Naive thymus-derived CD4-positive, alpha-beta T cell (primary cell): Measurements from ENCODE around the gene TNFRSF13B. TPM values are rescaled to one million over a fixed set of nuclear protein-coding genes. Genes with fewer than 3 reads are reported as not detected.
"Not testable (repeated sequence)": the region's sequence is repeated elsewhere in the genome, so short reads cannot be mapped to it uniquely, and the experiment has no call there.

Experiments used
- ATAC-seq: fragments of 150-1000 bp; cut with Tn5 transposase; 2 replicates; pipeline ENCODE4 v1.10.0; 2021; ENCODE audit warnings: mild to moderate bottlenecking, moderate library complexity
- CTCF ChIA-PET: fragments of 350-600 bp; sonication (Branson Sonifier 250); formaldehyde crosslinking; loops from one replicate; lab custom pipeline; 2021; ENCODE audit warnings: antibody characterized with exemption; lab: Charles Lee
- POLR2A ChIA-PET: fragments of 350-600 bp; sonication (Branson Sonifier 250); formaldehyde crosslinking; loops from one replicate; lab custom pipeline; 2021; ENCODE audit warnings: antibody characterized with exemption, inconsistent platforms; lab: Charles Lee
- DNase-seq, 9 donors: peaks; one replicate each; pipeline versions ENCODE4 v3.0.0 to v3.0.0-alpha.2; 2020 to 2022; ENCODE audit warnings: mixed read lengths in 1 of 9
- H3K27ac ChIP-seq: one replicate; pipeline ENCODE4 v1.7.0; 2013; ENCODE audit warnings: mild to moderate bottlenecking, low read depth, low read length, moderate library complexity
- H3K27me3 ChIP-seq, 2 donors: one replicate each; pipeline ENCODE4 v1.7.0; 2013; ENCODE audit warnings: low read length in 2 of 2, mild to moderate bottlenecking in 2 of 2, moderate library complexity in 2 of 2; ENCODE audit not compliant: control insufficient read depth in 2 of 2, insufficient read depth in 2 of 2
- H3K36me3 ChIP-seq, 3 experiments: 1 replicate in 2 of 3; 2 replicates in 1 of 3; pipeline ENCODE4 v1.7.0; 2013; ENCODE audit warnings: low read length in 3 of 3, mild to moderate bottlenecking in 3 of 3, moderate library complexity in 1 of 3; ENCODE audit not compliant: insufficient read depth in 3 of 3, control insufficient read depth in 2 of 3
- H3K4me1 ChIP-seq, 2 donors: one replicate each; pipeline ENCODE4 v1.7.0; 2013; ENCODE audit warnings: low read length in 2 of 2, mild to moderate bottlenecking in 2 of 2, moderate library complexity in 1 of 2; ENCODE audit not compliant: control insufficient read depth in 2 of 2, insufficient read depth in 2 of 2
- H3K4me3 ChIP-seq: 2 replicates; pipeline ENCODE4 v1.7.0; 2013; ENCODE audit warnings: mild to moderate bottlenecking, low read length
- H3K9me3 ChIP-seq, 3 experiments: 1 replicate in 2 of 3; 2 replicates in 1 of 3; pipeline ENCODE4 v1.7.0; 2013; ENCODE audit warnings: low read length in 3 of 3; ENCODE audit not compliant: control insufficient read depth in 2 of 3
- H3K27ac Mint-ChIP-seq, 9 donors: one replicate each; pipeline ENCODE4 v1.8.0; 2020 to 2022; ENCODE audit warnings: mixed read lengths in 9 of 9, mild to moderate bottlenecking in 8 of 9, moderate library complexity in 5 of 9, inconsistent platforms in 2 of 9
- H3K27me3 Mint-ChIP-seq, 5 donors: one replicate each; pipeline ENCODE4 v1.8.0; 2021 to 2022; ENCODE audit warnings: mixed read lengths in 5 of 5, mild to moderate bottlenecking in 1 of 5
- H3K36me3 Mint-ChIP-seq, 5 donors: one replicate each; pipeline ENCODE4 v1.8.0; 2020 to 2022; ENCODE audit warnings: mixed read lengths in 5 of 5, mild to moderate bottlenecking in 3 of 5, inconsistent platforms in 1 of 5
- H3K4me1 Mint-ChIP-seq, 7 donors: one replicate each; pipeline ENCODE4 v1.8.0; 2020 to 2022; ENCODE audit warnings: mixed read lengths in 7 of 7, mild to moderate bottlenecking in 3 of 7, inconsistent platforms in 1 of 7
- H3K4me3 Mint-ChIP-seq, 10 donors: one replicate each; pipeline ENCODE4 v1.8.0; 2020 to 2022; ENCODE audit warnings: mild to moderate bottlenecking in 10 of 10, mixed read lengths in 10 of 10, moderate library complexity in 6 of 10, inconsistent platforms in 2 of 10
- H3K9me3 Mint-ChIP-seq, 11 donors: one replicate each; pipeline ENCODE4 v1.8.0; 2020 to 2022; ENCODE audit warnings: mixed read lengths in 11 of 11, mild to moderate bottlenecking in 4 of 11, inconsistent platforms in 1 of 11, moderate library complexity in 1 of 11
- intact Hi-C, 2 donors: fragments of 100-400 bp; cut with micrococcal nuclease; formaldehyde crosslinking; loops; one replicate each; pipeline ENCODE4 v1.15.1; 2023
- polyA plus RNA-seq, 2 donors: library from polyadenylated mRNA; unstranded; fragments of 300-500 nt; fragmentation: Illumina TruSeq; gene quantifications; one replicate each; pipeline ENCODE4 v1.2.3, GENCODE V29; 2021
- total RNA-seq, 6 experiments: library from RNA in 5 of 6; stranded (reverse) in 5 of 6; gene quantifications; 1 replicate in 5 of 6; 2 replicates in 1 of 6; pipeline ENCODE4 v1.2.3 and lab custom pipeline; 2021 to 2026

TNFRSF13B gene
- total and polyA plus RNA-seq, 7 experiments from 2014 or later: 0.21 to 2.4 (median 1.3) TPM; not detected in 3

DNA sequence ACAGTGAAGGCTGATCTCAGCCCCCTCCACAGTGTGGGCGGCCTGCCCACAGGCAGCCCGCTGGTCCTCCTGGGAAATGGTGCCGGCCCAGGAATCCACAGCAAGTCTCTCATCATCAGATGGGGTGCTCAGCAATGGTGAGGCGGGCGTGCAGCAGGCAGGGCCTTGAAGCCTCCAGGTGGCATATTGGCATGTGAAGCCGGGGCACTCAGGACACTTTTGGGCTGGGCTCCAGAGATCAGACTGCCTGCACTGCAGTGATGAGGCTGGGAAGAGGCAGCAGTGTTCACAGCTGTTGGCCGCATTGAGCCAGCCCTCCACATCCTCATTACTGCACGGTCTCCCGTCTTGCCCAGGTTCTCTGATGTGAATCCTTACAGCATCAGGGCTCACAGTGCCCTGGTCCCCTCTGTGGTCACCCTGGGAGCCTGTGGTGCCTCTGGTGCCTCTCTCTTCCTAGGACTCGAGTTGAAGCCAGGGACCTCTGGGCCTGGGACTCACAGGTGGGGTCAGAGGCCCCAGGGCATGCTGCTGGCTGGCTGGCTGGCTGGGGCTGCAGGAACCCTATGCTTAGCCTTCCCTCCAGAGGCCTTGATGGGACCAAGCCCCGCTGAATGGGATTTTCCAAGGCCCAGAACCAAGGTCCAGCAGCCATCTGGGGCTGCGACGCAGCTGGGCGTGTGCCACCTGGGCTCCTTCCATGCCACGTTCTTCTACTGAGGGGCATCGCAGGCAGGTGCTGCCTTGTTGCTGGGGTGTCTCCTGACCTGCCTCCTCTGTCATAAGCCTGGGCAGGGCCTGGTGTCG lies 48.6 kb downstream of the TNFRSF13B start:
- CTCF ChIA-PET: no interaction called here
- no peak overlapping the region for H3K4me3 Mint-ChIP-seq
- H3K27ac Mint-ChIP-seq: no peak overlapping the region
- no peak for DNase-seq
- H3K4me3 ChIP-seq: no peak overlapping the region
- no peaks in the 10 kb centered on the region for H3K9me3 ChIP-seq
- ATAC-seq: no peak
- H3K4me1 Mint-ChIP-seq: peaks cover 0 to under 1% (median 0%) of the 10 kb centered on the region in 7 donors
- H3K36me3 ChIP-seq: no peaks in the 10 kb centered on the region
- H3K4me1 ChIP-seq: peaks cover 0 to under 1% of the 10 kb centered on the region in 2 donors
- H3K27me3 Mint-ChIP-seq: no peaks in the 10 kb centered on the region
- POLR2A ChIA-PET: no interaction called here
- intact Hi-C loops: no loop called here
- no peaks in the 10 kb centered on the region for H3K36me3 Mint-ChIP-seq
- H3K9me3 Mint-ChIP-seq: no peaks in the 10 kb centered on the region
- H3K27me3 ChIP-seq: no peaks in the 10 kb centered on the region
- H3K27ac ChIP-seq: no peak overlapping the region

GRCh38 chr17:16922386-16923096 lies 49.4 kb downstream of the TNFRSF13B start:
- H3K4me3 Mint-ChIP-seq: no peak overlapping the region
- H3K4me1 ChIP-seq: no peaks in the 10 kb centered on the region
- intact Hi-C loops: loop anchor here (1.0 kb wide), 1 partner anchor 69 kb away; no protein-coding TSS in a partner anchor
- POLR2A ChIA-PET: no interaction called here
- ATAC-seq (no peak), DNase-seq (no peak)
- no peaks in the 10 kb centered on the region for H3K36me3 Mint-ChIP-seq
- H3K27me3 ChIP-seq: no peaks in the 10 kb centered on the region
- peaks cover 0 to 7% (median 0%) of the 10 kb centered on the region in 7 donors for H3K4me1 Mint-ChIP-seq
- H3K4me3 ChIP-seq: no peak overlapping the region
- no peaks in the 10 kb centered on the region for H3K9me3 ChIP-seq
- no peaks in the 10 kb centered on the region for H3K36me3 ChIP-seq
- no peak overlapping the region for H3K27ac ChIP-seq
- no peaks in the 10 kb centered on the region for H3K9me3 Mint-ChIP-seq
- H3K27ac Mint-ChIP-seq: no peak overlapping the region
- H3K27me3 Mint-ChIP-seq: no peaks in the 10 kb centered on the region
- CTCF ChIA-PET: no interaction called here

DNA sequence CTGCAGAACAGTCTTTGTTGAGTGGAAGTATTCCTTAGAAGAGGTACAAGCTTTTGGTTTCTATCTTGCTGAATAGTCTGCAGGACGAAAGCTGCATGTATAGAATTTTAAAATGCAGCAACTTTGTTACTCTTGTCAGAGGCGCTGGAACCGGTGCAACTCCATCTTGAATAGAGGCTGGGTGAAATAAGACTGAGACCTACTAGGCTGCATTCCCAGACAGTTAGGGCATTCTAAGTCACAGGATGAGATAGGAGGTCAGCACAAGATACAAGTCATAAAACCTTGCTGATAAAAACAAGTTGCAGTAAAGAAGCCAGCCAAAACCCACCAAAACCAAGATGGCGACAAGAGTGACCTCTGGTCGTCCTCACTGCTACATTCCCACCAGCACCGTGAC lies 50.5 kb downstream of the TNFRSF13B start:
- H3K4me1 ChIP-seq, H3K9me3 ChIP-seq, POLR2A ChIA-PET, H3K27me3 ChIP-seq, DNase-seq, H3K4me3 Mint-ChIP-seq, CTCF ChIA-PET, ATAC-seq, H3K4me1 Mint-ChIP-seq, H3K4me3 ChIP-seq, H3K36me3 ChIP-seq, H3K36me3 Mint-ChIP-seq, H3K9me3 Mint-ChIP-seq, H3K27ac ChIP-seq, H3K27me3 Mint-ChIP-seq, intact Hi-C loops: not testable (repeated sequence)
- H3K27ac Mint-ChIP-seq: peak overlapping the region in 1 of 9 donors; percentile 52

- H3K4me3 ChIP-seq: no peak overlapping the region
- peak overlapping the region in 1 of 9 donors; percentile 21 for H3K27ac Mint-ChIP-seq
- ChIA-PET CTCF (no interaction called here), POLR2A (no interaction called here)
- H3K27me3 Mint-ChIP-seq: no peaks in the 10 kb centered on the region
- intact Hi-C loops: no loop called here
- no peak overlapping the region for H3K4me3 Mint-ChIP-seq
- no peaks in the 10 kb centered on the region for H3K36me3 ChIP-seq
- no peaks in the 10 kb centered on the region for H3K36me3 Mint-ChIP-seq
- H3K4me1 ChIP-seq: no peaks in the 10 kb centered on the region
- H3K9me3 ChIP-seq: no peaks in the 10 kb centered on the region
- no peak for ATAC-seq
- no peaks in the 10 kb centered on the region for H3K9me3 Mint-ChIP-seq
- H3K4me1 Mint-ChIP-seq: peaks cover 0 to 14% (median 4%) of the 10 kb centered on the region in 7 donors
- DNase-seq: no peak
- H3K27me3 ChIP-seq: no peaks in the 10 kb centered on the region
- H3K27ac ChIP-seq: no peak overlapping the region
These were observed 51.3 kb downstream of the TNFRSF13B start for GRCh38 chr17:16920628-16921020.

- ChIA-PET POLR2A (interaction anchor here (1.1 kb wide), 1 partner anchor 8 kb away, joined by 3 read pairs; no protein-coding TSS in a partner anchor), CTCF (interaction anchor here (0.6 kb wide), 1 partner anchor 523 kb away, joined by 3 read pairs; no protein-coding TSS in a partner anchor)
- H3K4me1 ChIP-seq: no peaks in the 10 kb centered on the region
- H3K4me1 Mint-ChIP-seq: peaks cover 0 to 15% (median 4%) of the 10 kb centered on the region in 7 donors
- ATAC-seq: no peak
- no peak overlapping the region for H3K4me3 Mint-ChIP-seq
- H3K36me3 ChIP-seq: no peaks in the 10 kb centered on the region
- H3K27ac ChIP-seq: no peak overlapping the region
- H3K27me3 ChIP-seq: no peaks in the 10 kb centered on the region
- H3K27ac Mint-ChIP-seq: no peak overlapping the region
- H3K27me3 Mint-ChIP-seq: no peaks in the 10 kb centered on the region
- H3K9me3 ChIP-seq: no peaks in the 10 kb centered on the region
- H3K4me3 ChIP-seq: no peak overlapping the region
- H3K9me3 Mint-ChIP-seq: no peaks in the 10 kb centered on the region
- H3K36me3 Mint-ChIP-seq: no peaks in the 10 kb centered on the region
- peak in 1 of 9 donors; percentile 4 for DNase-seq
- intact Hi-C loops: no loop called here
These were observed 52.0 kb downstream of the TNFRSF13B start for GRCh38 chr17:16919663-16920627.

- Mint-ChIP-seq H3K9me3 (no peaks in the 10 kb centered on the region), H3K4me1 (peaks cover 0 to 17% (median 10%) of the 10 kb centered on the region in 7 donors), H3K27me3 (peaks cover 0 to 2% (median 0%) of the 10 kb centered on the region in 5 donors), H3K4me3 (no peak overlapping the region), H3K36me3 (no peaks in the 10 kb centered on the region), H3K27ac (no peak overlapping the region)
- DNase-seq (no peak), ATAC-seq (no peak)
- H3K4me3 ChIP-seq: no peak overlapping the region
- no peak overlapping the region for H3K27ac ChIP-seq
- H3K36me3 ChIP-seq: no peaks in the 10 kb centered on the region
- intact Hi-C loops: no loop called here
- no peaks in the 10 kb centered on the region for H3K4me1 ChIP-seq
- H3K27me3 ChIP-seq: no peaks in the 10 kb centered on the region
- ChIA-PET CTCF (no interaction called here), POLR2A (no interaction called here)
- H3K9me3 ChIP-seq: no peaks in the 10 kb centered on the region
These were observed 53.5 kb downstream of the TNFRSF13B start for GRCh38 chr17:16918443-16918842.
